Adrenal gland (tissue), 5 donors: ENCODE measurements around the gene RICTOR.

Experiments used
- POLR2A ChIP-seq, 2 donors: fragments of 450-650 bp; IDR thresholded peaks; one replicate each; pipeline ENCODE4 v1.6.1; 2017; ENCODE audit warnings: antibody characterized with exemption in 2 of 2, mild to moderate bottlenecking in 2 of 2, moderate library complexity in 1 of 2
- TF ChIP-seq, protein P1 (sequence below), 6 experiments: fragments of 450-650 bp in 4 of 6; fragments of 200-600 bp in 2 of 6; sonication (generic) in 1 of 6; IDR thresholded peaks; 1 replicate in 5 of 6; 2 replicates in 1 of 6; pipeline versions ENCODE4 v1.5.1 to v1.8.0; 2016 to 2021; ENCODE audit warnings: antibody characterized with exemption in 6 of 6, mild to moderate bottlenecking in 2 of 6, moderate library complexity in 1 of 6
- donor health status: DM: no; HTN: no; CAD: no.

DNA sequence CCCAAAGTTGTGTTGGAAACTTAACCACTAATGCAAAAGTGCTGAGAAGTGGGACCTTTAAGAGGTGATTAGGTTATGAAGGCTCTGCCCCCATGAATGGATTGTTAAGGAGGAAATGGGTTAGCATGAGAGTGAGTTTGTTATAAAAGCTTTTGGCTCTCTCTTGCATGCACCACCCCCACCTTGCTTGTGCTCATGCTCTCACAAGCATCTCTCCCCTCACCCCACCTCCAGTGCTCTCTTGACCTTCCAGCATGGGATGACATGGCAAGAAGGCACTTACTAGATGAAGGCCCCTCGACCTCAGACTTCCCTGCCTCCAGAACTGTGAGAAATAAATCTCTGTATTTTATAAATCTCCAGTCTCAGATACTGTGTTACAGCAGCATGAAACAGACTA lies 52.8 kb downstream of the RICTOR start:
- TF ChIP-seq, protein P1, sequence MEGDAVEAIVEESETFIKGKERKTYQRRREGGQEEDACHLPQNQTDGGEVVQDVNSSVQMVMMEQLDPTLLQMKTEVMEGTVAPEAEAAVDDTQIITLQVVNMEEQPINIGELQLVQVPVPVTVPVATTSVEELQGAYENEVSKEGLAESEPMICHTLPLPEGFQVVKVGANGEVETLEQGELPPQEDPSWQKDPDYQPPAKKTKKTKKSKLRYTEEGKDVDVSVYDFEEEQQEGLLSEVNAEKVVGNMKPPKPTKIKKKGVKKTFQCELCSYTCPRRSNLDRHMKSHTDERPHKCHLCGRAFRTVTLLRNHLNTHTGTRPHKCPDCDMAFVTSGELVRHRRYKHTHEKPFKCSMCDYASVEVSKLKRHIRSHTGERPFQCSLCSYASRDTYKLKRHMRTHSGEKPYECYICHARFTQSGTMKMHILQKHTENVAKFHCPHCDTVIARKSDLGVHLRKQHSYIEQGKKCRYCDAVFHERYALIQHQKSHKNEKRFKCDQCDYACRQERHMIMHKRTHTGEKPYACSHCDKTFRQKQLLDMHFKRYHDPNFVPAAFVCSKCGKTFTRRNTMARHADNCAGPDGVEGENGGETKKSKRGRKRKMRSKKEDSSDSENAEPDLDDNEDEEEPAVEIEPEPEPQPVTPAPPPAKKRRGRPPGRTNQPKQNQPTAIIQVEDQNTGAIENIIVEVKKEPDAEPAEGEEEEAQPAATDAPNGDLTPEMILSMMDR (IDR thresholded peaks at IDR 0.05): no peak
- no peak for TF ChIP-seq POLR2A (IDR thresholded peaks at IDR 0.05)
